Activated naive CD4-positive, alpha-beta T cell treated with anti-CD3 and anti-CD28 coated beads, Interleukin-2, amount 50 U/mL, for 72 hours (primary cell): ENCODE data around the gene CRPPA. TPM values are rescaled to one million over a fixed set of nuclear protein-coding genes. Genes with fewer than 3 reads are reported as not detected.

Experiments used
- total RNA-seq, 2 donors: library from RNA; stranded (reverse); gene quantifications; one replicate each; pipeline ENCODE4 v1.2.3, GENCODE V29; 2022

Gene CRPPA
- total RNA-seq, 2 donors from 2014 or later: 0.43 to 1.0 TPM

Other genes starting within 250 kb of the CRPPA start
- gene SOSTDC1, start 44.2 kb upstream of the CRPPA start, total RNA-seq: not detected
- not detected for gene LRRC72, start 105.3 kb upstream of the CRPPA start, total RNA-seq
- 10 to 100 TPM in 1 of 2 donors, 1 to 10 TPM in 1; 9.7 to 12.0 TPM for gene ANKMY2, start 224.2 kb upstream of the CRPPA start, total RNA-seq
- 10 to 100 TPM; 83.2 to 94.1 TPM for gene BZW2, start 224.6 kb upstream of the CRPPA start, total RNA-seq